ENCODE data around the gene NID1.
A peak's percentile ranks its signal among the peaks of the same experiment; 100 is the strongest.

NID1 gene

DNA sequence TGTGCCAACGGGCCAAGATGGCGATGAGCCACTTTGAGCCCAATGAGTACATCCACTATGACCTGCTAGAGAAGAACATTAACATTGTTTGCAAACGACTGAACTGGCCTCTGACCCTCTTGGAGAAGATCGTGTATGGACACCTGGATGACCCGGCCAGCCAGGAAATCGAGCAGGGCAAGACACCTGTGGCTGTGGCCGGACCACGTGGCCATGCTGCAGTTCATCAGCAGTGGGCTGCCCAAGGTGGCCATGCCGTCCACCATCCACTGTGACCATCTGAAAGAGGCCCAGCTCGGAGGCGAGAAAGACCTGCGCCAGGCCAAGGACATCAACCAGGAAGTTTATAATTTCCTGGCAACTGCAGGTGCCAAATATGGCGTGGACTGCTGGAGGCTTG is 45.2 kb upstream of the NID1 start:
- TF ChIP-seq, protein P1, sequence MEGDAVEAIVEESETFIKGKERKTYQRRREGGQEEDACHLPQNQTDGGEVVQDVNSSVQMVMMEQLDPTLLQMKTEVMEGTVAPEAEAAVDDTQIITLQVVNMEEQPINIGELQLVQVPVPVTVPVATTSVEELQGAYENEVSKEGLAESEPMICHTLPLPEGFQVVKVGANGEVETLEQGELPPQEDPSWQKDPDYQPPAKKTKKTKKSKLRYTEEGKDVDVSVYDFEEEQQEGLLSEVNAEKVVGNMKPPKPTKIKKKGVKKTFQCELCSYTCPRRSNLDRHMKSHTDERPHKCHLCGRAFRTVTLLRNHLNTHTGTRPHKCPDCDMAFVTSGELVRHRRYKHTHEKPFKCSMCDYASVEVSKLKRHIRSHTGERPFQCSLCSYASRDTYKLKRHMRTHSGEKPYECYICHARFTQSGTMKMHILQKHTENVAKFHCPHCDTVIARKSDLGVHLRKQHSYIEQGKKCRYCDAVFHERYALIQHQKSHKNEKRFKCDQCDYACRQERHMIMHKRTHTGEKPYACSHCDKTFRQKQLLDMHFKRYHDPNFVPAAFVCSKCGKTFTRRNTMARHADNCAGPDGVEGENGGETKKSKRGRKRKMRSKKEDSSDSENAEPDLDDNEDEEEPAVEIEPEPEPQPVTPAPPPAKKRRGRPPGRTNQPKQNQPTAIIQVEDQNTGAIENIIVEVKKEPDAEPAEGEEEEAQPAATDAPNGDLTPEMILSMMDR (IDR thresholded peaks at IDR 0.05; ENCODE audit: insufficient read depth, low read depth, low read length, missing control alignments) = no peak
- H3K4me3 ChIP-seq (ENCODE audit: low read depth, low read length) = no peak overlapping the region
- DNase-seq (ENCODE audit: low read depth) = no peak

DNA sequence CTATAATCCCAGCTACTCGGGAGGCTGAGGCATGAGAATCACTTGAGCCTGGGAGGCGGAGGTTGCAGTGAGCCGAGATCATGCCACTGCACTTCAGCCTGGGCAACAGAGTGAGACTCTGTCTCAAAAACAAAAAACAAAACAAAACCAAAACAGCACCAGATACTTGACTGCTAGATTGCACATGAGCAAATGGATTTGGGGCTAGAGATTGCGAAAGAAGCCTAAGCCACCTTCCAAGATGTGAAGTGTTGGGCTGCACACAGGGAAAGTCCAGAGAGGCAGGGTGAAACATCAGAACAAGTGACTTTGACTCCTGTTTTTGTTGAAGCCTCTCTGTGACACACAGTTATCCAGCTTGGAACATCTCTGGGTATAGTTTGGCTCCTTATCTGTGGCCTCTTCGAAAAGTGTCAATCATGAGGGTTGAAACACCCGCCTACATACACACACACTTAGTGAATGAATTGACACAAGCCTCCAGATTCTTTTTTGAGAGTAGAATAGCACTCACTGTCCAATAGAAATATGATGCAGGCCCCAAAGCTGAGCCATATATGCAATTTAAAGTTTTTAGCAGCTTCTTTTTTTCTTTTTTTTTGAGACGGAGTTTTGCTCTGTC is 43.2 kb upstream of the NID1 start:
- H3K4me3 ChIP-seq (ENCODE audit: low read depth, low read length) = no peak overlapping the region
- DNase-seq (ENCODE audit: low read depth) = no peak
- TF ChIP-seq, protein P1 (IDR thresholded peaks at IDR 0.05; ENCODE audit: insufficient read depth, low read depth, low read length, missing control alignments) = no peak

GRCh38 chr1:236107121-236107907 is 42.4 kb upstream of the NID1 start:
- TF ChIP-seq, protein P1 (IDR thresholded peaks at IDR 0.05; ENCODE audit: insufficient read depth, low read depth, low read length, missing control alignments) = no peak
- no peak overlapping the region for H3K4me3 ChIP-seq (ENCODE audit: low read depth, low read length)
- DNase-seq (ENCODE audit: low read depth) = no peak

DNA sequence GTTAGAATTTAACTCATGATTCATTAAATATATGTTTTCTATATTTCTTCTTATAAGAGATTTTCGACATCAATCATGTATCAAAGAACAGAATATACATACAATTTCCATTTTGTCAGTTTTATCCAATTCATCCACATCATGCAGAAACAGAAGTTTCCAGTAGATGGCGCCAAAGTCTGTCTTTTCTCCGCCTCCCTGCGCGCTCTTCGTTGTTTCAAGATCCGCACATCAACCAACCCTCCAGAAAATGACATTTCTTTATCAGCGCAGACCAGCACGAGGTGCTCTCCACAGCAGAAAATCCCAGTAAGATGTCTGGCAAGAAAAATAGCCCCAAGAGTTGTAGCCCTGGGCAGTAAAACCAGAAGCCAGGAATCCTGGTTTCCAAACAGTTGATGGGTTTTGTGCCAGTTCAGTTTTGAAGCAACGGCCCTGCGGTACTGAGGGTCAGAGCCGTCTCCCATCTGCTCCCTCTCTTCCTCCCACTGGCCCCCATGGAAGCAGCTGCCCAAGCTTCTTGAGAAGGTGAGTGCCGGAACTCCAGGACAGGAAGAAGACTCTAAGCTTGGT is 38.8 kb upstream of the NID1 start:
- TF ChIP-seq, protein P1 (IDR thresholded peaks at IDR 0.05; ENCODE audit: insufficient read depth, low read depth, low read length, missing control alignments) = peak; percentile 62
- DNase-seq (ENCODE audit: low read depth) = peak; percentile 69
- H3K4me3 ChIP-seq (ENCODE audit: low read depth, low read length) = no peak overlapping the region

DNA sequence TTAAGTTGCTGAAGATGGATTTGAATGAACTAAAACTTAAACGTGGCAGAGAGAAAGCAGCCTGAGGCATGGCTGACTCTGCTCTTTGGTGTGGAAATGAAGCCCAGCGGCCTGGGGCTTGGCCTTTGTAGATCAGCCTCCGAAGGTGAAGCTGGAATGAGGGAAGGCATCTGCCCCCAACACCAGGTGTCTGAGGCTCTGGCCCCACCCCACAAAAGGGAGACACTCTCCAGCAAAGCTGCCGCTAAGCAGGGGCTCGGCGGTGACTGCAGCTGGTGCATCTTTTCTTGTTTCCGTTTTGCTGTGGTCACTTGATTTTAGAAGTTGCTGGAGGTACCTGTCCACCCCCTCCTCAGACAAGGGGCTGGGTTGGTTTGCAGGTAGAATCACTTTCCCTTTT is 38.2 kb upstream of the NID1 start:
- TF ChIP-seq, protein P1 (IDR thresholded peaks at IDR 0.05; ENCODE audit: insufficient read depth, low read depth, low read length, missing control alignments) = no peak
- H3K4me3 ChIP-seq (ENCODE audit: low read depth, low read length) = no peak overlapping the region
- no peak for DNase-seq (ENCODE audit: low read depth)

GRCh38 chr1:236102611-236103010 is 37.7 kb upstream of the NID1 start:
- TF ChIP-seq, protein P1 (IDR thresholded peaks at IDR 0.05; ENCODE audit: insufficient read depth, low read depth, low read length, missing control alignments) = no peak
- no peak overlapping the region for H3K4me3 ChIP-seq (ENCODE audit: low read depth, low read length)
- DNase-seq (ENCODE audit: low read depth) = no peak

All from GM12865 (cell line).